Kidney epithelial cell (primary cell): ENCODE measurements around the gene MDM4. TPM values are rescaled to one million over a fixed set of nuclear protein-coding genes. Genes with fewer than 3 reads are reported as not detected.
A peak's percentile ranks its signal among the peaks of the same experiment; 100 is the strongest.

Experiments
- DNase-seq: peaks from one replicate; pipeline ENCODE4 v3.0.0-alpha.2; 2010; ENCODE audit warnings: low read depth
- H3K27me3 ChIP-seq: 2 replicates; pipeline ENCODE4 v1.6.0; 2011; ENCODE audit warnings: low read length; ENCODE audit not compliant: control insufficient read depth, insufficient read depth
- H3K36me3 ChIP-seq: 2 replicates; pipeline ENCODE4 v1.5.1; 2011; ENCODE audit warnings: low read length; ENCODE audit not compliant: control insufficient read depth, insufficient read depth
- H3K4me3 ChIP-seq: 2 replicates; pipeline ENCODE4 v1.5.1; 2011; ENCODE audit warnings: low read depth, mild to moderate bottlenecking, control low read depth, low read length
- CTCF ChIP-seq: IDR thresholded peaks from 2 replicates; pipeline ENCODE4 v1.5.1; 2011; ENCODE audit warnings: mild to moderate bottlenecking, moderate library complexity, low read length, control low read depth, inconsistent platforms; ENCODE audit not compliant: insufficient read depth, poor library complexity, severe bottlenecking
- total RNA-seq: library from RNA; depleted of rRNA; stranded (reverse); fragments of >200 nt; gene quantifications from 2 replicates; pipeline ENCODE4 v1.2.3, GENCODE V29; 2015

The MDM4 gene
- total RNA-seq, 1 donor from 2014 or later = 21.0 TPM

- no peak overlapping the region for H3K4me3 ChIP-seq
- DNase-seq = no peak
- TF ChIP-seq CTCF = no peak
- peaks cover 2% of the 10 kb centered on the region for H3K27me3 ChIP-seq
- H3K36me3 ChIP-seq = peaks cover 1% of the 10 kb centered on the region
Measured at GRCh38 chr1:204574016-204574864, 58.0 kb downstream of the MDM4 start.

DNA sequence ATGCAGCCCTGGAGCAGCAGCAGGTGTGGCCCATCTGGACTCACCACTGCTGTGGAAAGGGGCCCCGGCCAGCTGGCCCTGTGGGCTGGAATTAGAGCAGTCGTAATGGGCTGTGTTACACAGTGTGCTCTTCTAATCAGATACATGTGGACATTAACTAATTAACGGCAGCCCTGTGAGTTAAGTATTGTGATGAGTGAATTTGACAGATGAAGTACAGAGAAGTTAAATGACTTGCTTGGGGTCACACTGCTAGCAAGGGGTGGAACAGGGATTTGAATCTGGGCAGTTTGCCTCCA, 58.6 kb downstream of the MDM4 start:
- TF ChIP-seq CTCF = no peak
- no peak for DNase-seq
- Histone ChIP-seq H3K27me3 (peaks cover 2% of the 10 kb centered on the region), H3K36me3 (peaks cover 1% of the 10 kb centered on the region), H3K4me3 (no peak overlapping the region)

GRCh38 chr1:204575221-204576190, 59.3 kb downstream of the MDM4 start:
- peak; percentile 3 for TF ChIP-seq CTCF
- Histone ChIP-seq H3K36me3 (peaks cover 1% of the 10 kb centered on the region), H3K27me3 (peaks cover 2% of the 10 kb centered on the region), H3K4me3 (no peak overlapping the region)
- no peak for DNase-seq

GRCh38 chr1:204576422-204576821, 60.2 kb downstream of the MDM4 start:
- H3K27me3 ChIP-seq = peaks cover 2% of the 10 kb centered on the region
- DNase-seq = no peak
- no peak for TF ChIP-seq CTCF

GRCh38 chr1:204577794-204578478, 61.7 kb downstream of the MDM4 start:
- no peak for TF ChIP-seq CTCF
- no peak overlapping the region for H3K4me3 ChIP-seq
- no peak for DNase-seq
- H3K36me3 ChIP-seq = peaks cover 1% of the 10 kb centered on the region
- peaks cover 2% of the 10 kb centered on the region for H3K27me3 ChIP-seq

More at GRCh38 chr1:204576422-204576821, 60.2 kb downstream of the MDM4 start:
- Histone ChIP-seq H3K36me3 (peaks cover 1% of the 10 kb centered on the region), H3K4me3 (no peak overlapping the region)
